NCI-H446 (cell line): ENCODE data around the gene PAX8.
"Not testable (repeated sequence)": the region's sequence is repeated elsewhere in the genome, so short reads cannot be mapped to it uniquely, and the experiment has no call there.

Experiments used
- DNase-seq, 2 experiments: peaks; one replicate each; lab custom pipeline; 2025; lab: John Stamatoyannopoulos, UW

Gene PAX8

GRCh38 chr2:113278742-113279139, at the start of gene PAX8:
Gene PAX8, minus strand, starts transcription at chr2:113278921. Its CDS starts 527 bp downstream, at chr2:113278394.
- DNase-seq = no peak

GRCh38 chr2:113328043-113328442, 49.3 kb upstream of the PAX8 start:
- DNase-seq = no peak

GRCh38 chr2:113325161-113325731, 46.5 kb upstream of the PAX8 start:
- peak in 1 of 2 experiments; percentile 8 for DNase-seq

- peak; percentile 40 to 84 for DNase-seq
Observed at GRCh38 chr2:113324684-113325160, 46.0 kb upstream of the PAX8 start.

- not testable (repeated sequence) for DNase-seq
Observed at GRCh38 chr2:113323129-113323528, 44.4 kb upstream of the PAX8 start.

GRCh38 chr2:113320106-113320505, 41.4 kb upstream of the PAX8 start:
- DNase-seq = not testable (repeated sequence)

GRCh38 chr2:113318941-113319340, 40.2 kb upstream of the PAX8 start:
- not testable (repeated sequence) for DNase-seq

- no peak for DNase-seq
Observed at GRCh38 chr2:113316085-113316484, 37.4 kb upstream of the PAX8 start.

GRCh38 chr2:113314663-113315062, 35.9 kb upstream of the PAX8 start:
- not testable (repeated sequence) for DNase-seq

GRCh38 chr2:113314176-113314575, 35.5 kb upstream of the PAX8 start:
- DNase-seq = not testable (repeated sequence)

GRCh38 chr2:113311781-113312180, 33.1 kb upstream of the PAX8 start:
- not testable (repeated sequence) for DNase-seq

- DNase-seq = not testable (repeated sequence)
Observed at GRCh38 chr2:113311191-113311590, 32.5 kb upstream of the PAX8 start.

- no peak for DNase-seq
Observed at GRCh38 chr2:113309655-113310387, 31.1 kb upstream of the PAX8 start.

GRCh38 chr2:113308784-113309183, 30.1 kb upstream of the PAX8 start:
- not testable (repeated sequence) for DNase-seq

GRCh38 chr2:113306207-113306606, 27.5 kb upstream of the PAX8 start:
- DNase-seq = not testable (repeated sequence)

- not testable (repeated sequence) for DNase-seq
Observed at GRCh38 chr2:113305749-113306148, 27.0 kb upstream of the PAX8 start.

GRCh38 chr2:113305146-113305545, 26.4 kb upstream of the PAX8 start:
- DNase-seq = no peak

GRCh38 chr2:113304702-113305101, 26.0 kb upstream of the PAX8 start:
- DNase-seq = no peak

- DNase-seq = not testable (repeated sequence)
Observed at GRCh38 chr2:113302216-113302980, 23.7 kb upstream of the PAX8 start.

- DNase-seq = no peak
Observed at GRCh38 chr2:113300281-113300680, 21.6 kb upstream of the PAX8 start.

GRCh38 chr2:113298176-113298575, 19.5 kb upstream of the PAX8 start:
- DNase-seq = no peak

GRCh38 chr2:113297590-113297989, 18.9 kb upstream of the PAX8 start:
- not testable (repeated sequence) for DNase-seq

GRCh38 chr2:113291191-113291590, 12.5 kb upstream of the PAX8 start:
- DNase-seq = no peak
